ENCODE results near the gene AGPAT3.

Gene AGPAT3

DNA sequence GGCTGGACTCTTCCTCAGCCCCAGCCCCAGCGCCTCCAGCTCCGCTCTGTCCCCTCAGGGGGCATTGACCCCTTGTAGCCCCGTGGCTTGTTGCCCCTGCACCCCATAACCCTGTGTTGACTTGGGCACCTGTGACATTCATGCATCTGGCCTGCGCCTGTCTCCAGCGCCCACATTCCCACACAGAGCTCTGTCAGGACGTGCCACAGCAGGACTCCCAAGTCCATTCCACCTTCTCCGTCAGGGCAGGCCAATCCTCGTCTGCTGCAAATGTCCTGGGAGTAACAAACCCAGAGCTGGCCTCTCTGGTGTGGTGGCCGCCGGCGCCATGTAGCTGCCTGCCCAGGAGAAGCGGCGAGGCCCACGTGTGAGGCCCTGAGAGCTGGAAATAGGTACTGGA is 60.6 kb downstream of the AGPAT3 start:
- no peak for DNase-seq

DNA sequence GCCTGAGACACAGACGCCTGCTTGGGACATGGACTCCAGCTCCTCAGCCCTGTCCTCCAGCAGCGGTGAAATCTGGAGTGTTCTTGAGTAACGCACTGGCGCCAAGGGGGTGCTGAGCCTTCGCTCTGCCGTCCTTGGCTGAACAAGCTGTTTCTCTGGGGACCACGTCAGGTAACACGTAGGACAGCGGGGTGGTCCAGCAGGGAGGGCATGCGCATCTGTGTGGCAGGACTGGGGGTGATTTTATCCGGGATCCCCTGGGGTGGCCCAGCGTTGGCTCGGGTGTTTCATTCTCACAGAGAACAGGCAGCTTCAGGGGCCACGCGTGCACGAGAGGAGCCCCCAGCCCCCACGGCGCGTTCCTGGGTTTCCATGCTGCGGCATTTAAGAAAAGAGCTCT is 61.2 kb downstream of the AGPAT3 start:
- DNase-seq, result no peak

GRCh38 chr21:43927591-43928221 is 62.7 kb downstream of the AGPAT3 start:
- no peak for DNase-seq

DNA sequence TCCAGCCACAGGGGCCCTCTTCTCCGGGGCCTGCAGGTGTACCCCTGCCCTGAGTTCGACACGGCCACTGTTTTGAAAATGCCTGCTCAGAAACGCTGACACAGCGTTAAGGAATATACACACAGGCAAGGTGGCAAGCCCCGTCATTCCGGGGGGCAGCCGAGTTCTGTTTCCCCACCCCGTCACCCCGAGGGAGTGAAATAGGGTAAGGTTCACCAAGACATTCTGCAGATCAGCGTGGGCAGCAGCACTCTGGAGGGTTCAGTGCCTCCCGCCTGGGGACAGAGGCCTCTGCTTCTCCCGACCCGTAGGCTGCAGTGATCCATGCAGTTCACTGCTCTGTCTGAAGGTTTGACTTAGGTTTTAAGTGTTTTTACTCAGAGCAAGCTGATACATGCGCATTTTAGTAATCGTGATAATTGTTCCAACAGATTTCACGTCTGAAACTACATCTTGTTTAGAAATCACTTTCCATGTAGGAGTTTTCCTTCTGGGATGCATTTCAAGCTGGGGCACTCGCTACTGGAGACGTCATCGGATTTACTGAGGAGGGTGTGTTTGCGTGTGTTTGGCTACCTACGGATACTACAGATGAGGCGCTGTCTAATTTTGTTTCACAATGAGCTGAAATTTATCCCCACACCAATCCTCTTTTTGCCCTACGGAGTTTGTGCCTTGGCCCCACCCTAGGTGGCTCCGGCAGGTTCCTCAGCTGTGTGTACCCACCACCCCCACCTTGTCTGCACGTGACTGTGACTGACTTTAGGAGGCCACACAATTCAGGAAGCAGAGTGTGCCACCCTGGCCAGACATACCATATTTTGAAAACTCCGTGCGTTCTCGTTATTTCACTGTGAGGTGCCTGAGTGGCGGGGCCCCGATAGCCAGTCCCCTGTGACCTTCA is 63.5 kb downstream of the AGPAT3 start:
- no peak for DNase-seq

DNA sequence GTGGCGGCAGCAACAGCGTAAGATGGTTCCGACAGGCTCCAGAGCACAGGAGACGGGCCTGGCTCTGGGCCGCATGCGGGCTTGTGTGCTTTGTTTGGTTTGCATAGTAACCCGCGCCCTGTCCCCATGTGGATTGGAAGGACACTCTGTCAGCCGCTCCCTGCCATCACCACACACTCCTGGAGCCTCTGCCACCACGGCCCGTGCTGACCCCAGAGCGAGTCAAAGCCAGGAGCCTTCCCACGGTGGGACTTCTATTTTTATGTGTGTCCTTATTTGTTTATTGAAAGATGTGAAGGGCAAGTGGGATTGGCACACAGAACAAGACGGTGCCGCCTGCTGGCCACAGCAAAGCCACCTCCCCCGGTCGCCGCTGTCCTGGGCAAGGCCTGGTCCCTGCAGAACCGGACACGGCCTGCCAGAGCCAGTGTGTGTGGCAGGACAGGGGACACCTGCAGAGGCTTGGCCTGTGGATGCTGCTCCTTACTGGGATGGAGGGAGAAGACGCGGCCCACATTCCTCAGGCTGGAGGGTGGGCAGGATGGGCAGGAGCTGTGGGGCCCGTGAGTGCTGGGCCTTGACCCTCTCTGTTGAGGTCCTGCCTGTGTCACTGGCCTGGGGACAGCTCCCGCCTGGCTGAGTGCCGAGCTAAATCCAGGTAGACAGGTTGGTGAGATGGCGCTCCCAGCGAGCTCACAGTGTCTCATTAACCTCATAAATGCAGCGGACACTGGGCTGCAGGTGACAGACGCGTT is 64.4 kb downstream of the AGPAT3 start:
- DNase-seq, result no peak

DNA sequence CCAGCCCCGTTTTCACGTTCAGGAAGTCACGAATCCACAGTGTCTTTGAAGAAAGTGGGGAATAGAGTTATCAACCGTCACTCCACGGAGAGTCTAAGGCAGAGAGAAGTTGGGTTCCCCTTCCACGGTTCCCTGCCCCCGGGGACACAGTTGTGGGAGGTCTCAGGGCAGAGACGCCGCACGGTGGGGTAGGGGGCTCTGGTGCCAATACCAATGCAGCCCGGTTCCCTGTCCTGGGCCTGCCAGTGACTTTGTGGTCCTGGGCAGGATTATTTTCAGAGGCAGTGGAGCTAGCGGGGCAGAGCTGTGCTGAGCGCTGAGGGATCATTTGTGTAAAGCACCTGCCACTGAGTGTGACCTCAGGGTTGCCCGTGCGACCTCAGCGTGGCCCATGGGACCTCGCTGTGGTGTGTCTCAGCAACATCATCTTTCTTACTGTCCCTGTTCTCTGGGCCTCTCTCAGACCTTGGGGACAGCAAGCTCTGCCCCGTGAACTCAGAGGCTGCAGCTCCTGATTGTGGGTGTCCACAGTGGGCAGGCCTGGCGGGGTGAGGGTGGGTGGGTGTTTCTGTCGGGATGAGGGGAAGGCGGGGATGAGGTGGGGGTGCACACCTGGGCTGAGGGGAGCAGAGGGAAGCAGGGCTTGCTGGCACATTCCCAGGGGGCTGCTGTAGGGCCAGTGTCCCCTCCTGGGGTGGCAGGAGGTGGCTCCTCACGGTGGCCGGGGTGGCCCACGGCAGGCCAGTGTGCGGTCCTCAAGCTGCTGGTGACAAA is 65.2 kb downstream of the AGPAT3 start:
- no peak for DNase-seq

- no peak for DNase-seq
Observed at GRCh38 chr21:43930848-43931375, 65.9 kb downstream of the AGPAT3 start.

DNA sequence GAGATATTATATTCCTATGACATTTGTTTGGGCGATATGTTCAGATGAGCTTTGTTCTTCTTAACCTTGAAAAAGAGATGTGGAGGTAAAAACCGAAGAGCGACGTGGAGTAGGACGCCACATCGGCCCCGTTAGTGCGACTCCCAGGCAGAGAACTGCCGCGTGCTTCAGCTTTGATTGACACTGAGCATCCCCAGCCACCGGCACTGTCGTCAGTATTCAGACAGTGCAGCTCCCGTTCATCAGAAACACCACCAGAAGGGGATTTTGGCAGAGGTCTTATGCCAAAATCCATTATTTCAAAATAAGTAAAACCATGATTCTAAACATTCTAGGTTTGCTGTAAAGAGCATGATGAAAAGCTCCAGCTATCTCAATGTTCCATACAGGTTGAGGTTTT is 66.5 kb downstream of the AGPAT3 start:
- no peak for DNase-seq

DNA sequence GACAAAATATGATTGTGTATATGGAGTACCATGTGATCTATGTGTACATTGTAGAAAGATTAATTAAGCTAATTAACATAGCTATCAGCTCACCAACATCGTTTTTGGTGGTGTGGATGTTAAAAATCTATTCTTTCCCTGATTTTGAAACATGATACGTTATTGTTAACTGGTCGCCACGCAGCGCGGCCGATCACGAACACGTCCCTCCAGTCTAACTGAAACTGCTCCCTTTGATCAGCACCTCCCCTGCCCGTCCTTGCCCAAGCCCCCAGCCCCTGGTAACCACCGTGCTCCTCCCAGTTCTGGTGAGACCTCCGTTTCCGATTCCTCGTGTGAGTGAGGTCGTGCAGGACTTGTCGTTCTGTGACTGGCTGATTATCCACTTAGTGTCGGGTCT is 67.0 kb downstream of the AGPAT3 start:
- no peak for DNase-seq

GRCh38 chr21:43933199-43933598 is 68.2 kb downstream of the AGPAT3 start:
- no peak for DNase-seq

- no peak for DNase-seq
Observed at GRCh38 chr21:43933680-43934079, 68.7 kb downstream of the AGPAT3 start.

DNA sequence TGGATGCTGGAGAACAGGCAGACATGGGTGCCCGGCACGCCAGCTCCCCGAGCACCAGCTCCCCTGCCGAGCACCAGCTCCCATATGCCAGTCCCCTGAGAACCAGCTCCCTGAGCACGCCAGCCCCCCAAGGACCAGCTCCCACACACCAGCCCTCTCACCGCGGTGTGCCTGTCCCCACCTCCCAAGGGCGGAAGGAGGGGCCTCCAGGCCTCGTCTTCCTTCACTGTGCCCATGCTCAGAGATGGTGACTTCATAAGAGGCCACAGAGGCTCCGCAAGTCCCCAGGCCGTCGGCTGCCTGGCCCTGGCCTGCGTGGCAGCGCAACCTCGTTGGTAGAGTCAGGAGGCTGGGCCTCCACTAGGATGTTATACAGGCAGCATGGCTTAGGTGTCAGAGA is 69.1 kb downstream of the AGPAT3 start:
- DNase-seq, result no peak

GRCh38 chr21:43934716-43935705 is 70.0 kb downstream of the AGPAT3 start:
- no peak for DNase-seq

- no peak for DNase-seq
Observed at GRCh38 chr21:43935711-43936110, 70.7 kb downstream of the AGPAT3 start.

DNA sequence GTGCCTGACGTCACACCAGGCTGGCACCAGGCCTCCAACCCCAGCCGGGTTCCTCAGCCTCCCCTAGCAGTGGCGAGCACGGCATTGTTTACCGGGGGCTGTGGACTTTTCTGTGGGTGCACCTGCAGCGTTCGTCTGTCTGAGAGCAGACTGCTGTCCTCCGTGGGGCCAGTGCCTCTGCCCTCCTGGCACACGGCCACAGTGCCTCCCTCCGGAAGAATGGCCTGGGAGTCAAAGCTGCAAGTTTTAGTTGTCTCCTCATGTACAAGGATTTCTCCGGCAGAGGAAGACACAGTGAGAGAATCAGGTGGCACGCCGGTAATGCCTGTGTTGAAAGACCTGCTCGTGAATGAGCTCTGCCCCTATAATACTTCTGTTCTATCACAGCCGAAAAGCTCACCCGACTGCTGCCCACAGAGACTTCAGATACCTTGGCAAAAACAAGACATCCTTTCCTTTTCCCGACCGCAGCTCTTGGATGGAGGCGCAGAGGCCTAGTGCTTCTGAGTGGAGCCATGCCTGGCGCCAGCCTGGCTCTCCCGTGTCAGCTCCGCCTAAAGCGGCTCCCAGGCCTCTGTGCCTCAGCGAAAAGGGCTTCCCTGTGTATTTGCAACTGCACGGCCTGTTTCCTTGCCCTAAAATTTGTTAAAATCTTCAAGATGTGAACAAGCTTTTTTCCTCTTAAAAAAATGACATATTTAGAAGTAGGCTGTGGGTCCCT is 71.4 kb downstream of the AGPAT3 start:
- DNase-seq, result no peak

GRCh38 chr21:43937051-43937832 is 72.2 kb downstream of the AGPAT3 start:
- no peak for DNase-seq

DNA sequence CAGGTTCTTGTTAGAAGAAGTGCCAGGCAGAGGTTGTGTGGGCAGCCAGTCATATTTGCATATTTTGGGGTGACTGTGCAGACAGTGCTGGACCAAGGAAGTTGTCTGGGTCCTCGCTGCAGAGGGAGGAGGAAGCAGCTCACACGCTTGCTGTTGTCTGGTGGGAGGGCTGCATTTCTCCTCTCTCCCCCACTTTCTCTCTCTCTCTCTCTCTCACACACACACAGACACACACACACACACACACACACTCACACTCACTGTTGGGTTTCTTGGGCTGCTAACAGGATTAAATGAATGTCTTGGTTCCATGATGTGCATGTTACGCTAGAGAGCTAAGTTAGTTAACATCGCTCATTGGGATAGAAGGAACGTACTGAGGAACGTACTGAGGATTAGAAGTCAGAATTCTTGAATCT is 72.9 kb downstream of the AGPAT3 start:
- no peak for DNase-seq

GRCh38 chr21:43938751-43939442 is 73.9 kb downstream of the AGPAT3 start:
- DNase-seq, result no peak

Data from NCI-H748 treated with DMSO at 0.1 percent for 48 hours (cell line).